Cardiac muscle cell (in vitro differentiated cells and primary cell): ENCODE measurements around the gene GMIP. TPM values are rescaled to one million over a fixed set of nuclear protein-coding genes. Genes with fewer than 3 reads are reported as not detected.

Experiments
- DNase-seq, 2 donors: peaks; one replicate each; pipeline versions ENCODE4 v3.0.0 to v3.0.0-alpha.2; 2010 to 2017; ENCODE audit warnings: low read depth in 1 of 2, low spot score in 1 of 2
- H3K27ac ChIP-seq: fragments of 200-600 bp; sonication (generic); 2 replicates; pipeline ENCODE4 v1.5.1; 2016
- H3K27me3 ChIP-seq: fragments of 200-600 bp; sonication (generic); 2 replicates; pipeline ENCODE4 v1.6.0; 2016; ENCODE audit warnings: control low read depth
- H3K36me3 ChIP-seq: fragments of 200-600 bp; sonication (generic); 2 replicates; pipeline ENCODE4 v1.5.1; 2016; ENCODE audit warnings: control low read depth
- H3K4me1 ChIP-seq: fragments of 200-600 bp; sonication (generic); 2 replicates; pipeline ENCODE4 v1.8.1; 2017; ENCODE audit warnings: low read depth, mild to moderate bottlenecking, mixed run types
- H3K4me3 ChIP-seq: fragments of 200-600 bp; sonication (generic); 2 replicates; pipeline ENCODE4 v1.5.1; 2016; ENCODE audit warnings: mild to moderate bottlenecking
- H3K9me3 ChIP-seq: fragments of 200-600 bp; sonication (generic); 2 replicates; pipeline ENCODE4 v1.5.1; 2017; ENCODE audit warnings: low read depth, mild to moderate bottlenecking, control low read depth
- CTCF ChIP-seq: IDR thresholded peaks from 2 replicates; pipeline ENCODE4 v1.5.1; 2012; ENCODE audit warnings: low read depth, mild to moderate bottlenecking, low read length
- polyA plus RNA-seq: library from polyadenylated mRNA; unstranded; fragments of >200 nt; fragmentation: Nextera tagmentation; extraction: Ambion mirVana; gene quantifications from 2 replicates; pipeline ENCODE4 v1.2.1, GENCODE V29; 2016
- total RNA-seq: library from RNA; depleted of rRNA; stranded (reverse); fragments of >200 nt; gene quantifications from 2 replicates; pipeline ENCODE4 v1.2.3, GENCODE V29; 2016

GMIP gene
- total and polyA plus RNA-seq, 2 experiments from 2014 or later, result 12.4 to 13.7 TPM

GRCh38 chr19:19626516-19627472 lies 16.7 kb downstream of the GMIP start:
- Histone ChIP-seq H3K4me1 (no peaks in the 10 kb centered on the region), H3K36me3 (no peaks in the 10 kb centered on the region), H3K27me3 (no peaks in the 10 kb centered on the region), H3K9me3 (no peaks in the 10 kb centered on the region), H3K4me3 (peak overlapping the region; percentile 68), H3K27ac (no peak overlapping the region)
- DNase-seq, result no peak
- no peak for TF ChIP-seq CTCF

DNA sequence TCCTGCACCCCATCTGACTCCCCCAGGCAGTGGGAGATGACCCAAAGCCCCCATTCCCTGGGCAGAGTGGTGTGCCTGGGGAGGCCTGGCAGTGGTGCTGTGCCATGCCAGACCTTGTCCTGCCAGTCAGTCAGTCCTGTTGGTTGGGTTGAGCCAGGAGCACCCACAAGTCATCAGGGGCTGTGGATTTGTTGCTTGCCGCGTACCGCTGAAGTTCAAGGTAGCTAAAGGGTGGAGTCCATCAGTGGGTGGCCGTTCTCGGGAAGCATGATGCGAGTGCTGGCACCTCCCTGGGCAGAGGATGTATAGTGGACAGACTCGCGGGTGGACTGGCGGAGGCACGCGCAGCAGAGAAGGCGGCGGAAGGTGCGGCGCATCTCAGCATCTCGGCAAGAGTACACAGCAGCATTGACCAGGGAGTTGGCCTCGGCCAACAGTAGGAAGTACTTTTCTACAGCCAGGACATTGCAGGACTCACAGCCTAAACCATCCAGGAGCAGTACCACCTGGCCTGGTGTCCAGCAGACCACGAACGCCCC lies 19.4 kb downstream of the GMIP start:
- H3K9me3 ChIP-seq, result no peaks in the 10 kb centered on the region
- no peak overlapping the region for H3K4me3 ChIP-seq
- no peaks in the 10 kb centered on the region for H3K27me3 ChIP-seq
- peaks cover 1% of the 10 kb centered on the region for H3K4me1 ChIP-seq
- DNase-seq, result no peak
- TF ChIP-seq CTCF, result no peak
- H3K27ac ChIP-seq, result no peak overlapping the region
- no peaks in the 10 kb centered on the region for H3K36me3 ChIP-seq

DNA sequence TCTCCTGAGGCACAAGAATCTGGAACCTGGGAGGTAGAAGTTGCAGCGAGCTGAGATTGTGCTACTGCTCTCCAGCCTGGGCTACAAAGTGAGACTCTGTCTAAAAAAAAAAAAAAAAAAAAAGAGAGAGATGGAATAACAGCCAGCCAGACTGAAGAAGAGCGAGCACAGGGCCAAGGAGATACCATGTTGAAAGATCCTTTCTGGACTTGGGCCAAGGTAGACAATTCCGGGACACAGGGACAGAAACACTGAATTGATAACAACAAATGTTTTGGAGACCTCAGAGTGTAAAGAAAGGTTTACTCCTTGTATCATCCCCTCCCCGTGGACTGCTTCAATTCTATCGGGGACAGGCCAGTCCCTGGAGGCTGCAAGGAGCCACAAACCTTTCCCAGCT lies 20.1 kb downstream of the GMIP start:
- peaks cover 4% of the 10 kb centered on the region for H3K4me1 ChIP-seq
- H3K9me3 ChIP-seq, result no peaks in the 10 kb centered on the region
- H3K27ac ChIP-seq, result no peak overlapping the region
- no peaks in the 10 kb centered on the region for H3K36me3 ChIP-seq
- no peak overlapping the region for H3K4me3 ChIP-seq
- DNase-seq, result no peak
- no peak for TF ChIP-seq CTCF
- H3K27me3 ChIP-seq, result no peaks in the 10 kb centered on the region

DNA sequence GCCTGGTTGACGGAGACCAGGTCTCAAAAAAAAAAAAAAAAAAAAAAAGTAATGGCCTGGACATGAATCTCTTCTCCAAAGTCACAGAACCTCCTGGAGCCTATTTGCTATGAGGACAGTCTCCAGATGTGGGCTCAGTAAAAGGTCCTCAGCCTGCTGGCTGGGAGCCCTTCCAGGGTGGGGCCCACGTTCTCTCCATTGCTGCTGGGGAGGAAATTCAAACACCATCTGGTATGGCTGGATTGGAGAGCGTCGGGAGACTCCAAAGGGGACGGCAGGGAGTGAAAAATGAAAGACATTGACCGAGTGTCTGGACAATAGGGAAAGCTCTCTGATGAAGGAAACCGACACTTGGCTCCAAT lies 23.6 kb downstream of the GMIP start:
- Histone ChIP-seq H3K9me3 (no peaks in the 10 kb centered on the region), H3K36me3 (no peaks in the 10 kb centered on the region), H3K27ac (no peak overlapping the region), H3K4me1 (peaks cover 4% of the 10 kb centered on the region), H3K4me3 (no peak overlapping the region), H3K27me3 (no peaks in the 10 kb centered on the region)
- DNase-seq, result no peak
- no peak for TF ChIP-seq CTCF

DNA sequence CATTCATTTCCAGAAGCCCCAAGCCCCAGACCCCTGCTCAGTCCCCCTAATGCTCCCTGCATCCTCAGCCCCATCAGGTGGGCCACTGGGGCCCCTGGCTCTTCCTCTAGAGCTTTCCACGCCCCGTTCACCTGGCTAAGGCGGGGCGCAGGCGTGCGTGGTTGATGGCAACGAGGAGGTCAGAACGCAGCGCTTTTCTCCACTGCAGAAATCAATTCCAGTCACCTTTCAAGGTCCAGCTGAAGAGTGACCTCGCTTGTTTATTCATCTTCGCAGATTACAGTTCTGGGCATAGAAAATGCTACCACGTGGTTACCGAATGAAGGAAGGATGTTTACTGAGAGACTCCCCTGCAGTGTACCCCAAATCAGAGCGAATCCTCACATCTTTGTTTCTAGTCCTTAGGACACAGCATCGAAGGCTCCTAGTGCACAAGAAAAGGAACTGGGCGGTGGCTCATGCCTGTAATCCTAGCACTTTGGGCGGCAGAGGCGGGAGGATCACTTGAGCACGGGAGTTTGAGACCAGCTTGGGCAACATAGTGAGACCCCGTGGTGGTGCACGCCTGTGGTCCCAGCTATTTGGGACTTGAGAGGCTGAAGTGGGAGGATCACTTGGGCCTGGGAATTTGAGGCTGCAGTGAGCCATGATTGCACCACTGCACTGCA lies 24.1 kb downstream of the GMIP start:
- H3K27me3 ChIP-seq, result no peaks in the 10 kb centered on the region
- no peaks in the 10 kb centered on the region for H3K36me3 ChIP-seq
- no peak for TF ChIP-seq CTCF
- peak overlapping the region; percentile 7 for H3K4me3 ChIP-seq
- no peak overlapping the region for H3K27ac ChIP-seq
- no peaks in the 10 kb centered on the region for H3K9me3 ChIP-seq
- DNase-seq, result no peak
- H3K4me1 ChIP-seq, result peaks cover 4% of the 10 kb centered on the region
